Spleen (tissue), 7 donors: ENCODE measurements around the gene DBT.

Experiments used
- POLR2AphosphoS5 ChIP-seq, 3 donors: sonication (generic); formaldehyde crosslinking; IDR thresholded peaks; one replicate each; pipeline ENCODE4 v1.5.1; 2017; ENCODE audit warnings: antibody characterized with exemption in 3 of 3
- TF ChIP-seq, protein P1 (sequence below), 11 experiments: fragments of 200-600 bp in 7 of 11; fragments of 450-650 bp in 4 of 11; sonication (generic) in 4 of 11; IDR thresholded peaks in 8 of 11; conservative IDR thresholded peaks in 3 of 11; 1 replicate in 7 of 11; 2 replicates in 4 of 11; pipeline versions ENCODE4 v1.4.0 to v1.8.0; 2016 to 2021; ENCODE audit warnings: antibody characterized with exemption in 11 of 11, inconsistent platforms in 4 of 11, mild to moderate bottlenecking in 1 of 11
- donor health status: DM: no; HTN: no; CAD: no; lungs with moderate emphysema.
- donor health status: DM: no; HTN: no; CAD: no.
- donor health status: DM: no; HTN: no; CAD: no.

DNA sequence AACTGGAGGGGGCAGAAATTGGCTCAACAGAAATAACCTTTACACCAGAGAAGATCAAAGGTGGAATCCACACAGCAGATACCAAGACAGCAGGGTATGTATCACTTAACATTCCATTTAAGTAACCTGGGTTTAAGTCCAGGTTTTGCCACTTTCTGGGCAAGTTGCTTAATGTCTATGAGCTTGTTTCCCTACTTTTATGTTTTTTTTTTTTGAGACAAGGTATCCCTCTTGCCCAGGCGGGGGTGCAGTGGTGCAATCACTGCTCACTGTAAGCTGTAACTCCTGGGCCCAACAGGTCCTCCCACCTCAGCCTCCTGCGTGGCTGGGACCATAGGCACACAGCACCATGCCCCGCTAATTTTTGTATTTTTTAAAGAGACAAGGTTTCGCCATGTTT is 18.6 kb upstream of the DBT start:
- TF ChIP-seq, protein P1, sequence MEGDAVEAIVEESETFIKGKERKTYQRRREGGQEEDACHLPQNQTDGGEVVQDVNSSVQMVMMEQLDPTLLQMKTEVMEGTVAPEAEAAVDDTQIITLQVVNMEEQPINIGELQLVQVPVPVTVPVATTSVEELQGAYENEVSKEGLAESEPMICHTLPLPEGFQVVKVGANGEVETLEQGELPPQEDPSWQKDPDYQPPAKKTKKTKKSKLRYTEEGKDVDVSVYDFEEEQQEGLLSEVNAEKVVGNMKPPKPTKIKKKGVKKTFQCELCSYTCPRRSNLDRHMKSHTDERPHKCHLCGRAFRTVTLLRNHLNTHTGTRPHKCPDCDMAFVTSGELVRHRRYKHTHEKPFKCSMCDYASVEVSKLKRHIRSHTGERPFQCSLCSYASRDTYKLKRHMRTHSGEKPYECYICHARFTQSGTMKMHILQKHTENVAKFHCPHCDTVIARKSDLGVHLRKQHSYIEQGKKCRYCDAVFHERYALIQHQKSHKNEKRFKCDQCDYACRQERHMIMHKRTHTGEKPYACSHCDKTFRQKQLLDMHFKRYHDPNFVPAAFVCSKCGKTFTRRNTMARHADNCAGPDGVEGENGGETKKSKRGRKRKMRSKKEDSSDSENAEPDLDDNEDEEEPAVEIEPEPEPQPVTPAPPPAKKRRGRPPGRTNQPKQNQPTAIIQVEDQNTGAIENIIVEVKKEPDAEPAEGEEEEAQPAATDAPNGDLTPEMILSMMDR (IDR thresholded peaks at IDR 0.05 in 8 of 11, conservative IDR thresholded peaks at IDR 0.05 in 3 of 11): no peak
- no peak for TF ChIP-seq POLR2AphosphoS5 (IDR thresholded peaks at IDR 0.05)
